Caki2 (cell line): ENCODE data around the gene DGKD. TPM values are rescaled to one million over a fixed set of nuclear protein-coding genes. Genes with fewer than 3 reads are reported as not detected.

Experiments
- DNase-seq: peaks from one replicate; pipeline ENCODE4 v3.0.0-alpha.2; 2015; ENCODE audit warnings: low read depth
- in situ Hi-C: cut with HindIII; loops from 2 replicates; pipeline ENCODE4 v1.10.0; 2016; ENCODE audit warnings: low sequenced_read_pairs, low pct_unique_long_range_greater_than_20kb, mixed read lengths
- total RNA-seq: library from RNA; depleted of rRNA; stranded (reverse); fragments of >200 nt; shearing (Covaris generic); gene quantifications from 2 replicates; pipeline ENCODE4 v1.2.3, GENCODE V29; 2014; ENCODE audit warnings: low replicate concordance

Gene DGKD
- total RNA-seq, 1 experiment from 2014 or later = 7.8 TPM

DNA sequence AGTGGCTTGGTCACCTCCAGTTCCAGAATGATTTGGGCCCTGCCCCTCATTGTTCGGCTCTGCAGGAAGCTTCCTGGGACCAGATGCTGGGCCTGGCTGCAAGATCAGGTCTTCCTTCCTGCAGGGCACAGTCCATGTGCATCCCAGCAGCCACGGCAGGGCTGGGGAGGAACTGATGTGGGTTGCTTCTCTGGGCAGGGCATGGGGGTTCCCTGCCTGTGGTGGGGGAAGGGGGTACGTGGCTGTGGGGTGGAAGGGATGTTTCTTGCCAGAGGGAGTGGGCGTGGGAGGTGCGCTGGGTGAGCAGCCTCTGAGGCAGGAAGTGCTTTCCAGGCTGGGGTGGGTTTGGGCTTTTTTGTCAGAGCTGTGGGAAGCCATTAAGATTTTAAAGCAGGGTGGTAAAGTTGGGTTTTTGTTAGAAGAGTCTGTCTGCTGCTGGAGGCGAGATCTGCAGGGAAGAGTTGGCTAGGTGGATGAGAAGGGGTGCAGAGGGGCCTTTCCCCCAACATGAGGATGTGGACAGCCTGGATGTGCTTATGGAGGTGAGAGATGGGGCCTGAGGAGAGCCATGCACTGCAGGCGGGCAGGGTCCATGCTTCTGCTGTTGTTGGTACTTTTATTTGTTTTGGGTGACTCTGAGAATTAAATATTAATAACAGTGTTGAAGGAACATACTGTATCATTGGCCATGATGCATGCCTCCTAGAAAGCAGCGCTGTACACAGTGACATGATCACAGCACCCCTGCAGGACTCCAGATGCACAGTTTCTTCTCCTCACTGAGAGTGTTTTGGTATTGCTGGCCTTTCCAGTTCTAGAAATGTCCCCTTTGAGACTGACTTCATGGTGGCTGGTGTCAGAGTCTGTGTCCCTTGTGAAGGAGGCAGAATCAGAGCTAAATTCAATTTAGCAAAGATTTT is 45.3 kb downstream of the DGKD start:
- no peak for DNase-seq
- in situ Hi-C loops = no loop called here

DNA sequence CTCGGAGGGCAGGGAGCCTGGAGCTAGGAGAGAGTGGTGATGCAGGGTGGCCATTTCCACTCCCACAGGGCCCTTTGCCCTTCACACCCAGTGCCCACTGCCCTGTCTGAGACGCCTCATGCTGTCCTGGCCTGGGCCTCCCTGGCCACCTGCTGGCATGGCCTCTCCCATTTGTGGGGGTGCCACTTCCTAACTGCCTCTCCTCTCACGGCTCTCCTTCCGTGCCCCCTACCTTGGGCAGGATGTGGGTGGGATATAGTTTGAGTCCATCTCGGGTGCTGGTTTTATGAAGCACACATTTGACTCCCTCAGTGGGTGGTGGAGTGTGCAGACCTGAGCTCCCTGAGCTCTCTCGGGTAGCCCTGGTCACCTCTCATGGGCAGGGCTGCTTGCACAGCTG is 46.0 kb downstream of the DGKD start:
- DNase-seq = no peak
- in situ Hi-C loops = no loop called here

GRCh38 chr2:233400961-233401360 is 46.7 kb downstream of the DGKD start:
- in situ Hi-C loops = no loop called here
- DNase-seq = no peak

GRCh38 chr2:233402346-233402745 is 48.1 kb downstream of the DGKD start:
- in situ Hi-C loops = no loop called here

GRCh38 chr2:233402789-233403188 is 48.5 kb downstream of the DGKD start:
- DNase-seq = no peak
- in situ Hi-C loops = no loop called here

More at GRCh38 chr2:233402346-233402745, 48.1 kb downstream of the DGKD start:
- no peak for DNase-seq

DNA sequence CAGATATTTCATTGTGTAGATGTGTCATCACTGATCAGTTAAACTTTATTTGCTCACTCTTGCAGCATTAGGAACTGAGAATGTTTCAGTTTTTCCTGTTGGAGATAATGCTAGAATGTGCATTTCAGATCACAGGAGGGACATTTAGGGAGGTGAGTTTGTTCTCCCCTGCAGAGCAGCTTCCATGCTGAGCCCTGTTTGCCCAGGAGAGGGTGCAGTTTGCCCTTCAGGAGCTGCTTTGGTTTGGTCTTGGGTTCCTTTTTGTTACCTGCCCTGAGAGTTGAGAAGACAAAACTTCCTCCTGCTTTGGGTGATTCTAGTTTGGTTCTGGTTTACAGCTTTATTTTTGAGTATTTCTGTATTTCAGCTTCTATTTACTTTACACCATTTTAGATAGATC is 49.9 kb downstream of the DGKD start:
- DNase-seq = no peak
- in situ Hi-C loops = no loop called here

- in situ Hi-C loops = no loop called here
Measured at GRCh38 chr2:233406865-233407264, 52.6 kb downstream of the DGKD start.

DNA sequence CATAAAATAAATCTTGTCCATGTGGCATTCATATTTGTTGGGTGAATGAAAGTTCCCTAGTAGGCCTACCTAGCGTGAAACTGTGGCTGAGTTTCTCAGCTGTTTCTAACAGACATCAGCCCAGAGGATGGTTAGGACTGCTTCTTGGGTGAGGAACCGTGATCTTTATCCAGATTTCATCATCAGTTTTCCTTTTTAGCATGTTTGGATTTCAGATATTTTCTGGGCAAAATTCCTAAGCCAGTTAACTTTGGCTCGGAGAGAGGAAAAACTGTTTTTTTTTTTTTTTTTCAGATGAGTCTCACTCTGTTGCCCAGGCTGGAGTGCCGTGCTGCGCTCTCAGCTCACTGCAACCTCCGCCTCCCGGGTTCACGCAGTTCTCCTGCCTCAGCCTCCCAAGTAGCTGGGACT is 53.5 kb downstream of the DGKD start:
- no peak for DNase-seq
- in situ Hi-C loops = no loop called here

More at GRCh38 chr2:233406865-233407264, 52.6 kb downstream of the DGKD start:
- DNase-seq = no peak

GRCh38 chr2:233408366-233409285 is 54.3 kb downstream of the DGKD start:
- in situ Hi-C loops = no loop called here
- DNase-seq = no peak

GRCh38 chr2:233409286-233409991 is 55.1 kb downstream of the DGKD start:
- DNase-seq = no peak
- in situ Hi-C loops = no loop called here

DNA sequence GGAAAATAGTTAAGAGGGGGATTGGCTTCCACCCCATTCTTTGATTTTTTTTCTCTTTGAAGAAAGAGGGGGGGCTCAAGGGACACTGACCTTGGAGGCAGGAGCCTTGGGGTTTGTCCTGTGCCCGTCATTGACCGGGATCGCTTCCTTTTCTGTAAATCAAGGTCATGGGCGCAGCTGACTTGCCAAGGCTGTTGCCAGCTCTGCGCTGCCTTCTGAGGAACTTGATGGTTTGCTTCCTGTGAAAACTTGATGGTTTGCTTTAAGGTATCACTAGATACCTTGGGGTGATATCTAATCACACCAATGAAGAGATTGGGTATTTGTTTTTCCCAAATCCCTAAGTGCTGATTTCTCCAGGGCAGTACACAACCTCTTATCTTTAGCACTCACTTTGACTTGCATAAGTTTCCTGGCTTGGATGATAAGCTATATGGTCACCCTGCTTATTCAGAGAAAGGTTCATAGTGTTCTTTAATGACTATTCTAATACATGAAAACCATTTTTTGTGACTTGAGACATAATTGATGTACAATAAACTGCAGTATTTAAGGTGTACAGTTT is 56.0 kb downstream of the DGKD start:
- no peak for DNase-seq
- in situ Hi-C loops = no loop called here

DNA sequence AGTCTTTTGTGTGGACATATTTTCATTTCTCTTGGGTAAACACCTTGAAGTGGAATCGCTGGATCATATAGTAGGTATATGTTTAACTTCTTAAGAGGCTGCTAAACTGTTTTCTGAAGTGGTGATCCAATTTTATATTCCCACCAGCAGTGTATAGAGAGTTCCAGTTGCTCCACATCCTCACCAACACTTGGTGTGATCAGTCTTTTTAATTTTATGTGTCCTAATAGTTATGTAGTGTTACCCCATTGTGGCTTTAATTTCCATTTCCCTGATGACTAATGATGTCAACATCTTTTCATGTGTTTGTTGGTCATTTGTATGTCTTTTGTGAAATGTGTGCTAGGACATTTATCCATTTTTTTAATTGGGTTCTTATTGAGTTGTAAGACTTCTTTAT is 56.9 kb downstream of the DGKD start:
- no peak for DNase-seq
- in situ Hi-C loops = no loop called here

- in situ Hi-C loops = no loop called here
- DNase-seq = no peak
Measured at GRCh38 chr2:233412405-233412804, 58.1 kb downstream of the DGKD start.

DNA sequence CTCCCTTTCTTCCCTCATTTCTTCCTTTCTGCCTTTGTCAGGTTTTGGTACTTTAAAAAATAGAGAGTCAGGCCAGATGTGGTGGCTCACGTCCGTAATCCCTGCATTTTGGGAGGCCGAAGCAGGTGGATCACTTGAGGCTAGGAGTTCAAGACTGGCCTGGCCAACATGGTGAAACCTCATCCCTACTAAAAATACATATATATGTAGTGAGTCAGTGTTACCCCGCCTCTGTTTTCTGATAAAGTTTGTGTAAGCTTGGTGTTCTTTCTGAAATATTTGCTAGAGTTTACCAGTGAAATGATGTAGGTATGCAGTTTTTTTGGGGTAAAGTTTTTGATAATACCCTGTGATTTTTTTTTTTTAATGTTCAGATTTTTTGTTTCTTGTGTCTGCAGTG is 58.8 kb downstream of the DGKD start:
- in situ Hi-C loops = no loop called here
- DNase-seq = no peak

GRCh38 chr2:233413559-233414272 is 59.4 kb downstream of the DGKD start:
- DNase-seq = peak; percentile 74
- in situ Hi-C loops = no loop called here

GRCh38 chr2:233414273-233414654 is 60.0 kb downstream of the DGKD start:
- in situ Hi-C loops = no loop called here
- DNase-seq = peak; percentile 60

GRCh38 chr2:233414777-233415570 is 60.7 kb downstream of the DGKD start:
- DNase-seq = peak; percentile 15
- in situ Hi-C loops = no loop called here
